PC-9 (cell line): ENCODE data around the gene ATXN7L2.

Experiments
- CTCF ChIP-seq: fragments of 200-600 bp; sonication (generic); conservative IDR thresholded peaks from 2 replicates; pipeline ENCODE4 v1.6.1; 2017; ENCODE audit warnings: mixed run types, antibody characterized with exemption, mild to moderate bottlenecking, moderate library complexity
- EZH2 ChIP-seq: fragments of 200-600 bp; sonication (generic); IDR thresholded peaks from 2 replicates; pipeline ENCODE4 v1.8.0; 2017; ENCODE audit warnings: antibody characterized with exemption, low read depth

GRCh38 chr1:109491372-109491771, 7.7 kb downstream of the ATXN7L2 start:
- TF ChIP-seq CTCF (no peak), EZH2 (no peak)
